ENCODE measurements around the gene PLEKHG4.

DNA sequence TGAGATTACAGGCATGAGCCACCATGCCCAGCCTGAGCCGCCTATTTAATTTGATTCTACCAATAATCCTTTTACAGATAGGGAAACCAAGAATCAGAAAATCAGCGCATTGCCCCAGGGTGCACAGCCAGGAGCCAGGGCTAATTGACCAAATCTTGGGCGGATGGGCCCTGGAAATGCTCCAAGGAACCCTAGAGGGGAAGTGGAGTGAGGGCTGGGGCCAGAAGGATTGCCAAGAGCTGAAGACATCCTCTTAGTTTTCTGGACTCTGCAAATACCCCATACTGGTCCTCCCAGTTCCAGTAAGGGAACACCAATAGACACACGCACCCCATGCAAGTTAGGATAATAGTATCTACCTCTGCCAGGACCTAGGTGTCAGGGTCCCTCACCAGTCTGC, 35.9 kb upstream of the PLEKHG4 start:
- TF ChIP-seq CTCF (IDR thresholded peaks at IDR 0.05) (no peak), POLR2A (IDR thresholded peaks at IDR 0.05) (no peak), POLR2AphosphoS5 (IDR thresholded peaks at IDR 0.05) (no peak)
